HPDE6-E6E7 (cell line): ENCODE results near the gene C1QTNF12.

Experiments used
- DNase-seq: peaks from one replicate; pipeline ENCODE4 v3.0.0; 2011; ENCODE audit warnings: missing footprints; ENCODE audit errors: extremely low spot score

The C1QTNF12 gene

GRCh38 chr1:1213345-1214265 is 32.9 kb downstream of the C1QTNF12 start, which contains the start of gene TNFRSF4:
TNFRSF4 (minus strand) TSS chr1:1214153; CDS start chr1:1214127, 26 bp downstream.
- DNase-seq: no peak

GRCh38 chr1:1212780-1213344 is 33.7 kb downstream of the C1QTNF12 start:
- no peak for DNase-seq

GRCh38 chr1:1211541-1212441 is 34.7 kb downstream of the C1QTNF12 start:
- no peak for DNase-seq

DNA sequence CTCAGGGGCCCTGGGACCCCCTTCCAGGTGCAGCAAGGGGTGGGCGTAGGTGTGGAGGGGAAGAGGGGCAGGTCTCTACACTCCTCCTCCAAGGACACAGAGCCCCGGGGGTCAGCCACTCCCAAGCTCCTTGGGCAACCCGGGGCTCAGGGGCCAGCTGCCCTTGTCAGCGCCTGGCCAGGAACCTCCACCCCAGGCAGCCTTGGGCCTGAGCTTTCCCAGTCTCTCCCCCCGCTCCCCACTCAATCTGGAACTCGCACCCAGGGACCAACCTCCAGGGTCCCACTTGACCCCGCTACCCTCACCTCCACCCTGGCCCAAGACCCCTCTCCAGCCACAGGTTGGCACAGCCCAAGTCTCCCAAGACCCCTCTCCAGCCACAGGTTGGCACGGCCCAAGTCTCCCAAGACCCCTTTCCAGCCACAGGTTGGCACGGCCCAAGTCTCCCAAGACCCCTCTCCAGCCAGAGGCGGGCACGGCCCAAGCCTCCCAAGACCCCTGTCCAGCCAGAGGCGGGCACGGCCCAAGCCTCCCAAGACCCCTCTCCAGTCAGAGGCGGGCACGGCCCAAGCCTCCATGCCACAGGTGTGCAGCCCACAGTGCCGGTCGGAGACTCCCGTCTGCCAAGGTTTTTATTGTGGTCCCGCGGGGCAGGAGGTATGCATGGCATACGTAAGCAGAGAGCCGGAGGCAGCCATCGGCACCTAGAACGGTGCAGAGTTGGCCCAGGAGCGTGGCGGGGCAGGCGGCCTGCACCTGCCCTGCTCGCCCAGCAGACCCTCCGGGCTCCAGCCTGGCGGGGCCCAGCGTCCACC is 35.6 kb downstream of the C1QTNF12 start:
- DNase-seq: no peak

DNA sequence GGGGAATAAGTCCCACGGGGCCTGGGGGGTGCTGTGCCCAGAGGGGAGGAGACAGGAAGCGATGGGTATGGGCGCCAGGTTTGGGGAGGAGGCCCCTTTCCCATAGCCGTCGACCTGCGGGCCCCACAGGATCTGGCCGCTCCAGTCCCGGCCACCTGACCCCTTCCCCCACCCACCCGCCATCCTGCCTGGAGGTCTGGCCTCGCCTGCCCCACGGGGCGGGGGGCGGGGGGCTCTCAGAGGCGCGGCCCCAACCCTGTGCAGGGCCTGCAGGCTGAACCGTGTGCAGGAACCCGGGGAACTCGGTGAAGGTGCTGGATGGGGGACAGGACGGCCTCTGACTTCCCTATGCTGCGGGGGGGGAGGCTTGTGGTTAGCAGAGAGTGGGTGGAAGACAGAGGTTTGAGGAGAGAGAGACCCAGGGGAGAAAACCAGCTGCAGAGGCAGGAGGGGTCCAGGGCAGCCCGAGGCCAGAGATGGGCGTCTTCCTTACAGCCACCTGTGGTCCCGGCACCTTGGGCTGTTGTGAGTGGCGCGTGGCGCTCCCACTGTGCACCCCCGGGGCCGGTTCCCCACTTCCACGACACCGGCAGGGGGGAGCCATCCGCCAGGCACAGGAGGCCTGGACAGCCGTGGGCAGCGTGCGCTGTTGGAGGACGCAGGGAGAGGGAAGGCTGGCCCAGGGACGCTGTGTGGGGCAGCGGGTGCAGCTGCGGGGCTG is 37.6 kb downstream of the C1QTNF12 start:
- DNase-seq: no peak

GRCh38 chr1:1207571-1207892 is 39.0 kb downstream of the C1QTNF12 start:
- DNase-seq: no peak

DNA sequence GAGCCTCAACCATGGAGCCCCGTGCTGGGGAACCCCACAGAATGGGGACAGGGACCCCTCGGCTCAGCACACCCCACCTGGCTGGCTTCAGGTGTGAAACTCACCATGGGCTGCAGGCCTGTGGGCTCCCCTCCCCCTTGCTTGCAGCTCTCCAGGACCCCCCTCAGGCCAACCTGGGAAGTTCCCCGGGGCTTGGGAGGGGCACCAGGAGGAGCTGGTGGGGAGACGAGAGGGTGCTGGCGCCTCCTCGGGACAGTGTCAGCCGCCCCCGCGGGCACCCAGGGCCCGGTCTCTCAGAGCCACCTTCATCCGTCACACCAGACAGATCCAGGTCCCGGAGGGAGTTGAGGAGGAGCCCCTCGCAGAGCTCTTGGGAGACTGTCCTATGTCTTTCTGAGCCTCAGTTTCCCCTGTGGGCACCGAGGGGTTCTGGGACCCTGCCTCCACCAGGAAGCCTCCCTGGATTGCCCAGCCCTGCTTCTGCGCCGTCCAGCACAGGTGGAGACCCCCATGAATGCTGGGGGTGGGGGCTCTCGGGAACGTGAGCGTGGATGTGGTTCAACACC is 39.5 kb downstream of the C1QTNF12 start:
- DNase-seq: no peak

DNA sequence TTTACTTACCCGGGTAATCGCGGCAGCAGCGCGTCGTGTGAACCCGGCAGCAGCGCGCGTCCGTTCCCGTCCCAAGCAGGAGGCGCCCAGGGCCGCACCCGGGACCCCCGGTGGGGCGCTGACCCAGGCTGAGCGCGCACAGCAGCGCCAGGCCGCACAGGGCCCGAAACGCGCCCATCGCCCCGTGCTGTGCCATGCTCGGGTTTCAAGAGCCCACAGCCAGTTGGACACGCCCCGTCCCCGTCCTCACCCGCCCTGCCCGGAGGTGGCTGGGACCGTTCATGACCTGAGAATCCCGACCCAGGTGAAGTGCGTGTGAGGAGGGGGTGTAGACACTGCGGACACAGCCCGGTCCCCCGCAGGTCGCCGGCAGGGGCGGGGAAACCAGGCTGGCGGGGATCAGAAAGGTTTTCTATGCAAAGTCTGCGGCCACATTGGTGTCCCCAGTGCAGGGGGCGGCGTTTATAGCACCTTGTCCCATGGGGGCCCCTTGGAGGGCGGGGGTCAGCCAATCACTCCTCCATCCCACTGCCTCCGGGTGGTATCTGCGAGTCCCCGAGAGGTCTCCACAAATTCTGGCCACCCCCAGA is 40.1 kb downstream of the C1QTNF12 start, which contains the start of gene TNFRSF18:
Gene TNFRSF18, minus strand, starts transcription at position 217 of the 590 bp plus-strand sequence. Its CDS starts 21 bp downstream, at position 196.
- no peak for DNase-seq

DNA sequence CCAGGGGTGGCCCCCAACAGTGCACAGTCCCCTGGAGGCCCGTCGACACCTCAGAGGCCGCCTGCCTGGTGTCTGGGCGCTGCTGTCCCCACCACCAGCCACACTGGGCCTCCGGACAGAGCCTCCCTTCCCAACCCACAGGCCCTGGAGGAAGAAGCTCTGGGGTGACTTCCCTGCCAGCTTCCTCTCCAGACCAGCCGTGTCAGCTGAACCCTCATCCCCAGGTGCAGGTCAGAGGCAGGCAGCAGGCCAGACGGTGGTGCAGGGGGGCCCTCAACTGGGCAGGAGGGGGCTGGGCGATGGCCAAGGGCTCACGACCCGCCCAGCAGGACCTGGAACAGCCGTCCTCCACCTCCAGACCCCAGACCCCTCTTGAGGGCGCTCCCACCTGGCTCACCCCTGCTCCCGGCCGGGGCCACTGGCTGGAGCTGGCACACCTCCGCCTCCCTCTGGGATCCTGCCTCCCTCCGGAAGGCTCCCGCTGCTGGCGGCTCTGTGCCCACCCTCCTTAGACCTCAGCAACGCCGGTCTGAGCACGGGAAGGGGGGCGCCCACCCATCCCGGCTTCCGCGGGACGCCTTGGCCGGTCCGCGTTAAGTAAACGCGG is 40.6 kb downstream of the C1QTNF12 start:
- DNase-seq: no peak

- DNase-seq: no peak
Measured at GRCh38 chr1:1204998-1205768, 41.3 kb downstream of the C1QTNF12 start.

DNA sequence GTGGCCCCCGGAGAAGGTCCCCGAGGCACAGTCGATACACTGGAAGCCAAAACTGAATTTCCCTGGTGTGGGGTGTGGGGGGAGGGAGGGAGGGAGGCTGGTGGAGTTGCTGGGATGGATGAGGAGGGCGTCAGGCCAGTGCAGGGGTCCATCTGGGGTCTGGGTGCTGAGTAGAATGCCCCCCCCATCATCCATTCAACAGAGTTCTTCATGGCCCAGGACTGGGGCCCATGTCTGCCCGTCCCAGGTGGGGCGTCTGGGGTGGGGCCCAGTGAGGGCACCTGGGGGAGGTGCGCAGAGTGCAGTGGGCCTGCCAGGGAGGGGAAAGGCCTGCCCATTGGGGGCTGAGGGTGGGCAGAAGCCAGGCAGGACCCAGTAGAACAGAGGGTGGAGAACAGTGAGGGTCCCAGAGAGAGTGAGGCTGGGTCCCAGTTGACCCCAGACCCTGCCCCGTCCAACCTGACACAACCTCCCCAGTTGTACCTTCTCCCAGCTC is 42.0 kb downstream of the C1QTNF12 start:
- DNase-seq: no peak

- no peak for DNase-seq
Measured at GRCh38 chr1:1203561-1204424, 42.7 kb downstream of the C1QTNF12 start.

DNA sequence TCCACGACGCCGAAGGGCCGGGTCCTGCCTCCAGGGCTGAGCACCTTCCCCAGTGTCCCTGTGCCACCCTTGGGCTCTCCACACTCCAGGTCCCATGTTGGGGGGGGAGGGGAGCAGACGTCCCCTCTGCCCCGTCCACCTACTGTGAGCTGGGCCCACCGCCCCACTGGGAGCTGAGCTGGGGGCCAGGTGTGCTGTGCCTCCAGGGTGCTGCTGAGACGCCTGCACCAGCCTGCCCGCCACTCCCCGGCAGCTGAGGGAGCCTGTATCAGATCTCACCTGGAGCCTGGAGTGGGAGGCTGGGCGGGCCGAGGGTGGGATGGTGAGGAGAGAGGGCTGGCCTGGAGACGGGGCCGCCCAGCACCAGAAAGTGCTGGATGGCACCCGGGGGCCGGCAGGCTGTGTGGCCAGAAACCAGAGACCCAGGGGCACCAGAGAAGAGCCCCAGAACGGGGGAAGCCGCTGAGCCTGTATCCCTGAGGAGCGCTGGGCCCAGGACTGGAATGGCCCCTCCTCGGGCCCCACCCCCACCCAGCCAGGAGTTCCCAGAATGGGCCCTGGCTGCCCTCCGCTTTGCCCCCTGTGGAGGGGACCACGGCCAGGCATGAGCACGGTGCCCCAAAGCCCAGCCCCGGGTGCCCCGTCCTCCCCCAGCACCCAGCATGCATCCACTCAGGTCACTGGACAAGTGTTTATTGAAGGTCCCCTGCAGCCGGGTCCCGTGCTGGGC is 43.5 kb downstream of the C1QTNF12 start:
- DNase-seq: no peak

DNA sequence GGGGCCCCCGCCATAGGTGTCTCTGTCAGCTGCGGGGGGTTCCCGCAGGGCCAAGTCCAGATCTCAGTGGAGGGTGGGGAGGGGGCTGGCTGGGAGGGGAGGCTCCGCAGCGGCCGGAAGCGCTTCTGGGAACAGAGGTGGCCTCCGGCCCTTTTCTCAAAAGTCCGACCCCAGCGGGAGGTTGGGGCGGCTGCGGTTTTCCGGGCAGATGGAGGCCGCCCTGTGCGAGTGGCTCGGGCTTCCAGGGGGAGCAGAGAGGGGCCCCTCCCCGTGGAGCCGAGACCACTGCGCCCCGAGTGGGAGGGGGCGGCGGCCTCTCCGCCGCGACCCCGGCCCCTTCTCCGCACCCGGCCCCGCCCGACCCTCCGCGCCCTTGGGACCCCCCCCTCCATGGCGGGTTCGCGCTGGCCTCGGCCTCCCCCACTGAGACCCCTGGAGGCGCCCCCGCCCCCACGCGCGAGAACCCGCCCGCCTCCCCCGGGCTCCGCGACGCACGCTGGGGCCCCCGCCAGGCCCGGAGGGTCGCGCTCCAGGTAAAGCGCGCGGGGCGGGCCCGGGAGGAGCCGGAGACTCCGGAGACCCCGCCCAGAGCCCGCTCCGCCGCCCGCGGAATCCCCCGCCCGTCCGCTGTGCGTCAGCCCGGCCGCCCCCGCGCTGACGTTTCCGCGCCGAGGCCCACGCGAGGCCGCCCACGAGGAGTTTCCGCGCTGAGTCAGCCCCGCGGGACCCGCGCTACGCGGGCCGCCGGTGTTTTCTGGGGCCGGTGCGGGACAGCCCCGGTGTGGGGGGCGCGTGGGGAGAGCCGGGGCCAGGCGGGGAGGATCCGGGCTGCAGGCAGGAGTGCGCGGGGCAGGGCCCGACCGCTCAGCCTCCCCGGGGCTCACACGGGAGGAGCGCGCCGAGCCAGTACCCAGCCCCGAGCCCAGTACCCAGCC is 45.4 kb downstream of the C1QTNF12 start:
- DNase-seq: no peak
